ENCODE data around the gene SGCD. TPM values are rescaled to one million over a fixed set of nuclear protein-coding genes. Genes with fewer than 3 reads are reported as not detected.

SGCD gene
- total RNA-seq, 2 experiments from 2014 or later: not detected

DNA sequence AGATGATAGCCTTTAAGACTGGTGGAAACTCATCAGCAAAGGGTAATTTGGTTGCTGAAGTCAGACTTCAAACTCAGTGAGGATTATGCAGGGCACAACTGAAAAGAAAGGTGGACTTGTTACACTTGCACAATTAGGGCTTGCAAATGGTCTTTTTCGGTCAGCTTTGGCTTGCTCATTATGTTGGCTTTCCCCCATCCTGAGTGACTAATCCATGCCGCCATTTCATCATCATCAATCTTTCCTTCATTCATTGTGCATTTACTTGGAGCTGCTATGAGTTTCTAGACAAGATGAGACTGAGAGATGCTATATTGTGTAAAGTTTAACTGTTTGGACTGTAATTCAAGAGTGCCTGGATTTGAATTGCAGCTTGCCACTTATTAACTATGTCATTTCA lies 388.3 kb downstream of the SGCD start:
- Mint-ChIP-seq H3K36me3 (ENCODE audit: low read depth) (no peaks in the 10 kb centered on the region), H3K4me3 (no peak overlapping the region), H3K27ac (no peak overlapping the region), H3K27me3 (peaks cover 28% of the 10 kb centered on the region), H3K9me3 (no peaks in the 10 kb centered on the region), H3K4me1 (ENCODE audit: low read depth) (no peaks in the 10 kb centered on the region)
- DNase-seq: no peak
- intact Hi-C loops (cut with DNase I, micrococcal nuclease): no loop called here
- no peak for ATAC-seq (ENCODE audit: poor library complexity)
- H3K27me3 ChIP-seq (ENCODE audit: control insufficient read depth in 1 of 2, insufficient read depth in 2 of 2, low read length in 2 of 2): no peaks in the 10 kb centered on the region
- no peaks in the 10 kb centered on the region for H3K9me3 ChIP-seq (ENCODE audit: control insufficient read depth in 1 of 2, insufficient read depth in 1 of 2, low read length in 2 of 2)
- no peak overlapping the region for H3K4me3 ChIP-seq (ENCODE audit: low read length)
- no peaks in the 10 kb centered on the region for H3K4me1 ChIP-seq (ENCODE audit: insufficient read depth, low read length)
- ChIA-PET CTCF (no interaction called here), POLR2A (no interaction called here)
- TF ChIP-seq, protein P1, sequence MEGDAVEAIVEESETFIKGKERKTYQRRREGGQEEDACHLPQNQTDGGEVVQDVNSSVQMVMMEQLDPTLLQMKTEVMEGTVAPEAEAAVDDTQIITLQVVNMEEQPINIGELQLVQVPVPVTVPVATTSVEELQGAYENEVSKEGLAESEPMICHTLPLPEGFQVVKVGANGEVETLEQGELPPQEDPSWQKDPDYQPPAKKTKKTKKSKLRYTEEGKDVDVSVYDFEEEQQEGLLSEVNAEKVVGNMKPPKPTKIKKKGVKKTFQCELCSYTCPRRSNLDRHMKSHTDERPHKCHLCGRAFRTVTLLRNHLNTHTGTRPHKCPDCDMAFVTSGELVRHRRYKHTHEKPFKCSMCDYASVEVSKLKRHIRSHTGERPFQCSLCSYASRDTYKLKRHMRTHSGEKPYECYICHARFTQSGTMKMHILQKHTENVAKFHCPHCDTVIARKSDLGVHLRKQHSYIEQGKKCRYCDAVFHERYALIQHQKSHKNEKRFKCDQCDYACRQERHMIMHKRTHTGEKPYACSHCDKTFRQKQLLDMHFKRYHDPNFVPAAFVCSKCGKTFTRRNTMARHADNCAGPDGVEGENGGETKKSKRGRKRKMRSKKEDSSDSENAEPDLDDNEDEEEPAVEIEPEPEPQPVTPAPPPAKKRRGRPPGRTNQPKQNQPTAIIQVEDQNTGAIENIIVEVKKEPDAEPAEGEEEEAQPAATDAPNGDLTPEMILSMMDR (IDR thresholded peaks at IDR 0.05): no peak
- H3K36me3 ChIP-seq (ENCODE audit: insufficient read depth, low read length): no peaks in the 10 kb centered on the region
- H3K27ac ChIP-seq (ENCODE audit: low read depth in 1 of 2, low read length in 2 of 2): no peak overlapping the region

- H3K9me3 ChIP-seq (ENCODE audit: control insufficient read depth in 1 of 2, insufficient read depth in 1 of 2, low read length in 2 of 2): no peaks in the 10 kb centered on the region
- H3K4me3 Mint-ChIP-seq: no peak overlapping the region
- H3K36me3 Mint-ChIP-seq (ENCODE audit: low read depth): no peaks in the 10 kb centered on the region
- no peaks in the 10 kb centered on the region for H3K4me1 ChIP-seq (ENCODE audit: insufficient read depth, low read length)
- intact Hi-C loops (cut with DNase I, micrococcal nuclease): no loop called here
- DNase-seq (no peak), ATAC-seq (ENCODE audit: poor library complexity) (no peak)
- H3K36me3 ChIP-seq (ENCODE audit: insufficient read depth, low read length): no peaks in the 10 kb centered on the region
- H3K4me1 Mint-ChIP-seq (ENCODE audit: low read depth): no peaks in the 10 kb centered on the region
- POLR2A ChIA-PET: no interaction called here
- peaks cover 14% of the 10 kb centered on the region for H3K27me3 Mint-ChIP-seq
- TF ChIP-seq, protein P1 (IDR thresholded peaks at IDR 0.05): no peak
- H3K9me3 Mint-ChIP-seq: no peaks in the 10 kb centered on the region
- CTCF ChIA-PET: interaction anchor here (0.6 kb wide), 1 partner anchor 61 kb away, joined by 3 read pairs; no protein-coding TSS in a partner anchor
- H3K27ac ChIP-seq (ENCODE audit: low read depth in 1 of 2, low read length in 2 of 2): no peak overlapping the region
- no peaks in the 10 kb centered on the region for H3K27me3 ChIP-seq (ENCODE audit: control insufficient read depth in 1 of 2, insufficient read depth in 2 of 2, low read length in 2 of 2)
- no peak overlapping the region for H3K4me3 ChIP-seq (ENCODE audit: low read length)
- no peak overlapping the region for H3K27ac Mint-ChIP-seq
Observed at GRCh38 chr5:156716591-156717380, 389.8 kb downstream of the SGCD start.

GRCh38 chr5:156718985-156719384 lies 392.0 kb downstream of the SGCD start:
- intact Hi-C loops (cut with DNase I, micrococcal nuclease): no loop called here
- ChIA-PET CTCF (no interaction called here), POLR2A (no interaction called here)
- H3K4me3 ChIP-seq (ENCODE audit: low read length): no peak overlapping the region
- ATAC-seq (ENCODE audit: poor library complexity): no peak
- Mint-ChIP-seq H3K9me3 (no peaks in the 10 kb centered on the region), H3K4me3 (no peak overlapping the region), H3K27ac (no peak overlapping the region), H3K36me3 (ENCODE audit: low read depth) (no peaks in the 10 kb centered on the region), H3K27me3 (peaks cover 10% of the 10 kb centered on the region), H3K4me1 (ENCODE audit: low read depth) (no peaks in the 10 kb centered on the region)
- H3K9me3 ChIP-seq (ENCODE audit: control insufficient read depth in 1 of 2, insufficient read depth in 1 of 2, low read length in 2 of 2): no peaks in the 10 kb centered on the region
- no peaks in the 10 kb centered on the region for H3K4me1 ChIP-seq (ENCODE audit: insufficient read depth, low read length)
- no peak overlapping the region for H3K27ac ChIP-seq (ENCODE audit: low read depth in 1 of 2, low read length in 2 of 2)
- DNase-seq: no peak
- H3K27me3 ChIP-seq (ENCODE audit: control insufficient read depth in 1 of 2, insufficient read depth in 2 of 2, low read length in 2 of 2): no peaks in the 10 kb centered on the region
- no peaks in the 10 kb centered on the region for H3K36me3 ChIP-seq (ENCODE audit: insufficient read depth, low read length)
- TF ChIP-seq, protein P1 (IDR thresholded peaks at IDR 0.05): no peak

All from CD4-positive, alpha-beta T cell (primary cell).